GM19193 (cell line): ENCODE data around the gene CACNA2D2.

ENCODE experiments used
- POLR2A ChIP-seq: IDR thresholded peaks from 4 replicates; pipeline ENCODE4 v1.6.1; 2011; ENCODE audit not compliant: insufficient read depth, insufficient read length; ENCODE audit errors: extremely low read depth

The CACNA2D2 gene

GRCh38 chr3:50517721-50518206 lies 14.3 kb upstream of the CACNA2D2 start:
- TF ChIP-seq POLR2A, result no peak

GRCh38 chr3:50516440-50516871 lies 13.0 kb upstream of the CACNA2D2 start:
- TF ChIP-seq POLR2A, result no peak

DNA sequence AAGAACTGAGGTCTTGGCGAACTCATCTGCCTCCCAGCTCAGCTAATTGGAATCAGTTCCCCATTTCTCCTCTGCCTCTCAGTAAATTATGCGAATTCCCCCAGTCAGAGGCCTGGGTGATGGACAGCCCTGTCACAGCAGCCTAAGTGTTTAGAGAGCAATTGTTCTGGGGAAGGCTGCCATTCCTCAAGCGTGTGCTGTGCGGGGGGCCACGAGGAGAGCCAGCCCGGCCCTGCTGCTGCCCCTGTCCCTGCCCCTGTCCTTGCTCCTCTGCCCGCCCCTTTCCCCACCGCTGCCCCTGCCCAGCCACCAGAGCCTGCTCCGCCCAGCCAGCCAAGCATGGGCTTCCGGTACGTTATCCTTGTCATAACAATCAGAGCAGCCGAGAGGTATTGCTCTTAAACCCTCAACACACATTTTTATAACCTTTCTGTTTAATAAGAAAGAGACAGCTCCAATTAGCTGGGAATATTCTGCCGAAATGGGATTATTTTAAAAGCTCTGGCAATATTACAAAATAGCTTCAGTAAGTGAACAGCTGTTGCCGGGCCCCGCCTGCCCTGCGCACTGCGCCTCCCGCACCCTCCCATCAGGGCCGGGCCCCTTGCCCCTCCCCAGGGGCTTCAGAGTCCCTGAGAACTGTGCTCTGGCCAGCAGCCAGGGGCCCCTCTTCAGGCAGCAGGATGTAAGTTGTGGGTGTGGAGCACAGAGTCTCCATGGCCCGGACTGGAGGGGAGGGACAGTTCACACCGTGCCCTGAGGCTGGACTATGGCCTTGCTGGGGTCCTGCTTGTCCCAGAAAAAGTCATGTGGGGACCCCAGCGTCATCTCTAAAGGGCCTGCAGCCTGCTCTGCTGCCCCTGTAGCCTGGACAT lies 12.4 kb upstream of the CACNA2D2 start:
- no peak for TF ChIP-seq POLR2A

GRCh38 chr3:50512131-50512530 lies 8.7 kb upstream of the CACNA2D2 start:
- no peak for TF ChIP-seq POLR2A

DNA sequence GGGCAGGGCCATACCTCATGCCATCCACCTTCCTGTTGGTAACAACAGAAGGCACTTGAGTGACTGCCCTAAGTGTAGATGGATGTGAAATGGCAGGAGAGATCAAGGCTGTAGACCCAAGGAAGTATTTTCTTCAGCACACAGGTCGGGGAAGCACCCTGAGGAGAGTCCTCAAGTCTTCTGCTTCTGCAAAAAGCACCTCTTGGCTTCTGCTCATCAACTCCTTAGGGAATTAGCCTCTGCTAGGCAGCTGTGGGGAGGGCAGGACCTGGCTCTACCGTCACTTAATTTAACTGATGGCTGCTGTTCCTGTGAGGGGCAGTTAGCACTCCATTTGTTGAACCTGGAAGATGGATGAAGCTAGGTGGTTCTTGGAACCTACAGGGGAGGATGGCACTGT lies 6.9 kb upstream of the CACNA2D2 start:
- no peak for TF ChIP-seq POLR2A

GRCh38 chr3:50509715-50510114 lies 6.3 kb upstream of the CACNA2D2 start:
- no peak for TF ChIP-seq POLR2A

- no peak for TF ChIP-seq POLR2A
These were observed 5.4 kb upstream of the CACNA2D2 start for GRCh38 chr3:50508821-50509220.

DNA sequence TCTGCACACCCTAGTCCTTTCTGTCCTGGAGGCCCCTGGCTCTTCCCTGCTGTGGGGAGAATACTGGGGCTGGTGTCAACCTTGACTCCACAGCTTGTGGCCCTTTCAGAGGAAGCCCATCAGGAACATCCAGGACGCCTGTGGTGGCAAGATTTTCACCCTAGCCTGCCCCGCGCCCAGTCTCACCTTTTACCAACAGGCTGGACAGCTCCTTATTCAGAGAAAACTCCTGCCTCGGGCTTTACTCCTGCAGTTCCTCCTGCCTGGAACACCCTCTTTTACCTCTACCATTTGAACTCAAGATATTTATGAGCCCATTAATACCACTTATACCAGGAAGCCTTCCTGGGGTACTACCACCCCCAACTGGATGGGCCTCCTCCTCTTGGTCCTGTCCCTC lies 2.7 kb upstream of the CACNA2D2 start:
- no peak for TF ChIP-seq POLR2A

GRCh38 chr3:50504681-50505080 lies 1.2 kb upstream of the CACNA2D2 start:
- TF ChIP-seq POLR2A, result no peak

DNA sequence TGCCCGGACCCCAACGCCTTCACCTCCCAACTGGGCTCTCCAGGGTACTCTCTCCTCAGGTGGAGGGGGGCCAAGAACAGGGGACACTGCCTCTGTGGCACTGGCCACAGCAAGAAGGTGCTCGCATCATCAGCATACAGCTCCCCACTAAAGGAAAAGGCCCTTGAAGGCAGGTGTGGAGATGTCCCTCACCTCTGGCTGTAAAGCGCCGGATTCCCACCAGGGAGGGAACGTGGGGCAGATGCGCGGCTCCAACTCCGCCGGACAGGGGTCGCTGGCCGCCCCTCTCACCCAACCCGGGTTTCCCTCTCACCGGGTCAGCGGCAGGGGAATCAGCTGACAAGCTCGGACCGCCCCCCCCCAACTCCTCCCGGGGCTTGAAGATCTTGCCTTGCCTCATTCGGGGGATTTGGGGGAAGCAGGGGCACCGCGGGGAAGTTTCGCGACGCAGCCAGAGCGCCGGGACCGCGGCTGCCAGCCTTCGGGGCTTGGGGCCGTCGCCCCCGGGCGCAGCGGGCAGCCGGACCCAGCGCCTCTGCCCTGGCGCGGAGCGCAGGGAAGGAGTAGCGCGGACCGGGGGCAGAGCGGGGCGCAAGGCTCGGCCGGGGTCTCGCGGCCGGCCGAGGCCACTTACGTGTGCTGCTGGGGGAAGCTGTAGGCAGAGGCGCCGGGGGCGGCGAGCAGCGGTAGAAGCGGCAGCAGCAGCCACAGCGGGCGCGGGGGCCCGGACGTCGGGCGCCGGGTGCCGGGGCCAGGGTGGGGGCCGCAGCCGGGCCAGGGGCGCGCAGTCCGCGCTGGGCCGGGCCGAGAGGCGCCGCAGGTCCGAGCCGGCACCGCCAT lies 630 bp downstream of the CACNA2D2 start:
- no peak for TF ChIP-seq POLR2A

- no peak for TF ChIP-seq POLR2A
These were observed 1.2 kb downstream of the CACNA2D2 start for GRCh38 chr3:50502225-50502583.

GRCh38 chr3:50495609-50496423 lies 7.6 kb downstream of the CACNA2D2 start:
- TF ChIP-seq POLR2A, result no peak

- TF ChIP-seq POLR2A, result no peak
These were observed 9.3 kb downstream of the CACNA2D2 start for GRCh38 chr3:50494126-50494525.

GRCh38 chr3:50493623-50494022 lies 9.8 kb downstream of the CACNA2D2 start:
- no peak for TF ChIP-seq POLR2A

- no peak for TF ChIP-seq POLR2A
These were observed 10.3 kb downstream of the CACNA2D2 start for GRCh38 chr3:50493086-50493485.

GRCh38 chr3:50491023-50491422 lies 12.4 kb downstream of the CACNA2D2 start:
- no peak for TF ChIP-seq POLR2A

- no peak for TF ChIP-seq POLR2A
These were observed 13.0 kb downstream of the CACNA2D2 start for GRCh38 chr3:50490424-50490823.
